Loucy (cell line): Measurements from ENCODE around the gene ITGB1.

Source experiments
- H2AFZ ChIP-seq: fragments of 200-600 bp; sonication (generic); 2 replicates; pipeline ENCODE4 v1.6.0; 2016; ENCODE audit warnings: antibody characterized with exemption, mild to moderate bottlenecking, low read length, moderate library complexity
- H3F3A ChIP-seq: fragments of 200-600 bp; 2 replicates; pipeline ENCODE4 v1.6.0; 2016; ENCODE audit warnings: antibody characterized with exemption, low read depth, mild to moderate bottlenecking
- H3K27me3 ChIP-seq: fragments of 200-600 bp; sonication (generic); 2 replicates; pipeline ENCODE4 v1.6.1; 2014; ENCODE audit warnings: low read length, mild to moderate bottlenecking; ENCODE audit not compliant: insufficient read depth, poor library complexity, severe bottlenecking
- H3K36me3 ChIP-seq: fragments of 200-600 bp; sonication (generic); 2 replicates; pipeline ENCODE4 v1.6.1; 2016; ENCODE audit warnings: low read length; ENCODE audit not compliant: insufficient read depth
- H3K4me1 ChIP-seq: fragments of 200-600 bp; sonication (generic); 2 replicates; pipeline ENCODE4 v1.5.1; 2014; ENCODE audit warnings: low read length, mild to moderate bottlenecking; ENCODE audit not compliant: insufficient read depth, poor library complexity, severe bottlenecking
- H3K4me2 ChIP-seq: fragments of 200-600 bp; sonication (generic); 2 replicates; pipeline ENCODE4 v1.6.0; 2014; ENCODE audit warnings: antibody characterized with exemption, low read length, low read depth, mild to moderate bottlenecking; ENCODE audit not compliant: poor library complexity, severe bottlenecking
- H3K4me3 ChIP-seq: fragments of 200-600 bp; sonication (generic); 2 replicates; pipeline ENCODE4 v1.5.1; 2014; ENCODE audit warnings: low read length, mild to moderate bottlenecking, mixed read lengths; ENCODE audit not compliant: poor library complexity, severe bottlenecking
- H3K79me2 ChIP-seq: fragments of 200-600 bp; sonication (generic); 2 replicates; pipeline ENCODE4 v1.6.1; 2014; ENCODE audit warnings: low read length; ENCODE audit not compliant: insufficient read depth
- H3K9ac ChIP-seq: fragments of 200-600 bp; sonication (generic); 2 replicates; pipeline ENCODE4 v1.6.0; 2014; ENCODE audit warnings: mild to moderate bottlenecking, low read depth, low read length, moderate library complexity; ENCODE audit not compliant: poor library complexity, severe bottlenecking
- H3K9me2 ChIP-seq: fragments of 200-600 bp; sonication (generic); replicated peaks from 2 replicates; pipeline ENCODE4 v1.6.1; 2016; ENCODE audit warnings: low read depth, low read length, mixed read lengths
- H3K9me3 ChIP-seq: fragments of 200-600 bp; sonication (generic); 2 replicates; pipeline ENCODE4 v1.6.1; 2014; ENCODE audit warnings: mild to moderate bottlenecking, antibody characterized with exemption, low read length, low read depth; ENCODE audit not compliant: insufficient read depth
- H4K20me1 ChIP-seq: fragments of 200-600 bp; sonication (generic); 2 replicates; pipeline ENCODE4 v1.6.0; 2014; ENCODE audit warnings: antibody characterized with exemption, low read length, mild to moderate bottlenecking; ENCODE audit not compliant: insufficient read depth, poor library complexity, severe bottlenecking
- CTCF ChIP-seq: fragments of 200-600 bp; sonication (generic); conservative IDR thresholded peaks from 2 replicates; pipeline ENCODE4 v1.5.1; 2014; ENCODE audit warnings: mild to moderate bottlenecking, antibody characterized with exemption, low read length
- EZH2phosphoT487 ChIP-seq: fragments of 200-600 bp; IDR thresholded peaks from 2 replicates; pipeline ENCODE4 v1.6.1; 2018; ENCODE audit warnings: antibody characterized with exemption, mild to moderate bottlenecking, moderate library complexity, borderline replicate concordance

Gene ITGB1

GRCh38 chr10:32961895-32962369 is 3.9 kb upstream of the ITGB1 start:
- no peaks in the 10 kb centered on the region for H3K9me3 ChIP-seq
- no peaks in the 10 kb centered on the region for H3F3A ChIP-seq
- peaks cover 6% of the 10 kb centered on the region for H4K20me1 ChIP-seq
- H3K36me3 ChIP-seq = no peaks in the 10 kb centered on the region
- no peak overlapping the region for H3K4me3 ChIP-seq
- peaks cover 25% of the 10 kb centered on the region for H3K79me2 ChIP-seq
- H3K4me1 ChIP-seq = peaks cover 33% of the 10 kb centered on the region
- peak overlapping the region; percentile 15 for H3K4me2 ChIP-seq
- H3K9ac ChIP-seq = no peak overlapping the region
- H3K27me3 ChIP-seq = no peaks in the 10 kb centered on the region
- H2AFZ ChIP-seq = no peak overlapping the region
- no peaks in the 10 kb centered on the region for H3K9me2 ChIP-seq
- TF ChIP-seq CTCF (0 out of 2 replicates have a peak, but pooled peaks have one; percentile 11), EZH2phosphoT487 (no peak)

- Histone ChIP-seq H3K9ac (no peak overlapping the region), H3K4me3 (peak overlapping the region; percentile 18), H3K4me2 (peak overlapping the region; percentile 15), H2AFZ (no peak overlapping the region), H4K20me1 (peaks cover 11% of the 10 kb centered on the region), H3K27me3 (no peaks in the 10 kb centered on the region), H3K36me3 (no peaks in the 10 kb centered on the region), H3K4me1 (peaks cover 33% of the 10 kb centered on the region), H3K9me2 (no peaks in the 10 kb centered on the region), H3K9me3 (no peaks in the 10 kb centered on the region), H3K79me2 (peaks cover 30% of the 10 kb centered on the region), H3F3A (no peaks in the 10 kb centered on the region)
- TF ChIP-seq EZH2phosphoT487 (no peak), CTCF (no peak)
Observed at GRCh38 chr10:32961343-32961894, 3.4 kb upstream of the ITGB1 start.

- Histone ChIP-seq H3K9ac (no peak overlapping the region), H3K36me3 (no peaks in the 10 kb centered on the region), H2AFZ (no peak overlapping the region), H3K79me2 (peaks cover 44% of the 10 kb centered on the region), H3K4me1 (peaks cover 47% of the 10 kb centered on the region), H3F3A (no peaks in the 10 kb centered on the region), H3K4me3 (peak overlapping the region; percentile 85), H3K27me3 (no peaks in the 10 kb centered on the region), H4K20me1 (peaks cover 25% of the 10 kb centered on the region), H3K9me3 (no peaks in the 10 kb centered on the region), H3K9me2 (no peaks in the 10 kb centered on the region), H3K4me2 (peak overlapping the region; percentile 77)
- TF ChIP-seq CTCF (no peak), EZH2phosphoT487 (no peak)
Observed at GRCh38 chr10:32960022-32960421, 2.0 kb upstream of the ITGB1 start.
